ENCODE data around the gene CLCN6.

DNA sequence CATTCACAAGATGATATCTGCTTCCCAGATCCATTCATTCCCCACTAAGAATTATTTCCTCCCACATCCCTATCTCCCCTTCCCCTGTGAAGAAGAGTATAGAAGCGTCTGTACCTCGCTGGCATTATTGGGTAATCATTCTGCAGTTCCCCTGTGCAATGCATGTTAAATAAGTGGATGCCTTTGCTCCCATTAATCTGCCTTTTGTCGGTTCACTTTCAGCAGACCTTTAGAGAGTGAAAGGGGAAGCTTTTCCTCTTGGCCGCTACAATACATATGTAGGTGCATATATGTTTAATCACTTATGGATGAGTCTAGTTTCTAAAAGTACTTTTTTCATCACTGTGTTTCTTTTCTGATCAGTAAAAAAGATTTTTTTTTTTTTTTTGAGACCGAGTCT lies 7.0 kb downstream of the CLCN6 start:
- TF ChIP-seq, protein P1, sequence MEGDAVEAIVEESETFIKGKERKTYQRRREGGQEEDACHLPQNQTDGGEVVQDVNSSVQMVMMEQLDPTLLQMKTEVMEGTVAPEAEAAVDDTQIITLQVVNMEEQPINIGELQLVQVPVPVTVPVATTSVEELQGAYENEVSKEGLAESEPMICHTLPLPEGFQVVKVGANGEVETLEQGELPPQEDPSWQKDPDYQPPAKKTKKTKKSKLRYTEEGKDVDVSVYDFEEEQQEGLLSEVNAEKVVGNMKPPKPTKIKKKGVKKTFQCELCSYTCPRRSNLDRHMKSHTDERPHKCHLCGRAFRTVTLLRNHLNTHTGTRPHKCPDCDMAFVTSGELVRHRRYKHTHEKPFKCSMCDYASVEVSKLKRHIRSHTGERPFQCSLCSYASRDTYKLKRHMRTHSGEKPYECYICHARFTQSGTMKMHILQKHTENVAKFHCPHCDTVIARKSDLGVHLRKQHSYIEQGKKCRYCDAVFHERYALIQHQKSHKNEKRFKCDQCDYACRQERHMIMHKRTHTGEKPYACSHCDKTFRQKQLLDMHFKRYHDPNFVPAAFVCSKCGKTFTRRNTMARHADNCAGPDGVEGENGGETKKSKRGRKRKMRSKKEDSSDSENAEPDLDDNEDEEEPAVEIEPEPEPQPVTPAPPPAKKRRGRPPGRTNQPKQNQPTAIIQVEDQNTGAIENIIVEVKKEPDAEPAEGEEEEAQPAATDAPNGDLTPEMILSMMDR (IDR thresholded peaks at IDR 0.05; ENCODE audit: poor library complexity): no peak
- TF ChIP-seq EZH2 (IDR thresholded peaks at IDR 0.05; ENCODE audit: borderline replicate concordance) (no peak), EZH2phosphoT487 (IDR thresholded peaks at IDR 0.05; ENCODE audit: low read depth, severe bottlenecking, unreplicated experiment) (no peak)
